IMR-90 (cell line): ENCODE results near the gene MPRIP. TPM values are rescaled to one million over a fixed set of nuclear protein-coding genes. Genes with fewer than 3 reads are reported as not detected.

Source experiments
- ATAC-seq: fragments of 200-7000 bp; cut with Tn5 transposase; 2 replicates; pipeline ENCODE4 v1.9.1; 2020; ENCODE audit warnings: low read depth, mild to moderate bottlenecking, moderate library complexity
- BruUV-seq: library from RNA; stranded (reverse); fragments of 400-500 nt; replicated peaks from 2 replicates; lab custom pipeline; 2021; lab: Mats Ljungman, UMichigan
- CTCF ChIA-PET: fragments of 300-600 bp; formaldehyde crosslinking; extraction: SDS; loops from one replicate; lab custom pipeline; 2021; ENCODE audit warnings: antibody characterized with exemption; lab: Yijun Ruan, JAX
- POLR2A ChIA-PET: fragments of 300-600 bp; sonication (Branson Sonifier 250); formaldehyde crosslinking; loops from one replicate; lab custom pipeline; 2022; ENCODE audit warnings: antibody characterized with exemption; ENCODE audit not compliant: unreplicated experiment; lab: Charles Lee
- DNase-seq: peaks from one replicate; pipeline ENCODE4 v3.0.0; 2013
- H2AFZ ChIP-seq: replicated peaks from 2 replicates; pipeline ENCODE3; 2013; ENCODE audit warnings: low read length, mild to moderate bottlenecking; ENCODE audit not compliant: poor library complexity
- H2AK5ac ChIP-seq: 2 replicates; pipeline ENCODE4 v1.6.1; 2013; ENCODE audit warnings: low read depth, low read length, inconsistent platforms
- H2AK9ac ChIP-seq: replicated peaks from 2 replicates; pipeline ENCODE3; 2013; ENCODE audit warnings: mild to moderate bottlenecking, low read depth, low read length, moderate library complexity; ENCODE audit not compliant: poor library complexity
- H2BK120ac ChIP-seq: 2 replicates; pipeline ENCODE4 v1.6.1; 2013; ENCODE audit warnings: low read depth, low read length, inconsistent platforms
- H2BK15ac ChIP-seq: 3 replicates; pipeline ENCODE4 v1.6.1; 2013; ENCODE audit warnings: low read depth, low read length, inconsistent platforms
- H2BK20ac ChIP-seq: 2 replicates; pipeline ENCODE4 v1.6.1; 2013; ENCODE audit warnings: low read depth, mild to moderate bottlenecking, inconsistent platforms, low read length, moderate library complexity
- H2BK5ac ChIP-seq: 2 replicates; pipeline ENCODE4 v1.6.1; 2013; ENCODE audit warnings: mild to moderate bottlenecking, low read depth, low read length, inconsistent platforms; ENCODE audit not compliant: poor library complexity, severe bottlenecking
- H3K14ac ChIP-seq: replicated peaks from 2 replicates; pipeline ENCODE4 v1.6.1; 2013; ENCODE audit warnings: low read depth, low read length, inconsistent platforms
- H3K18ac ChIP-seq: 2 replicates; pipeline ENCODE4 v1.6.1; 2013; ENCODE audit warnings: low read depth, low read length, control low read depth
- H3K23ac ChIP-seq: 2 replicates; pipeline ENCODE4 v1.6.1; 2013; ENCODE audit warnings: low read depth, low read length, inconsistent platforms
- H3K27ac ChIP-seq: 2 replicates; pipeline ENCODE4 v1.5.1; 2013; ENCODE audit warnings: mild to moderate bottlenecking, control low read depth, low read length; ENCODE audit not compliant: insufficient read depth
- H3K27me3 ChIP-seq: 2 replicates; pipeline ENCODE4 v1.6.1; 2013; ENCODE audit warnings: low read length; ENCODE audit not compliant: control insufficient read depth, insufficient read depth
- H3K36me3 ChIP-seq: 2 replicates; pipeline ENCODE4 v1.6.1; 2013; ENCODE audit warnings: low read length, mixed read lengths; ENCODE audit not compliant: control insufficient read depth, insufficient read depth
- H3K4ac ChIP-seq: 2 replicates; pipeline ENCODE4 v1.6.1; 2013; ENCODE audit warnings: low read depth, low read length, inconsistent platforms
- H3K4me1 ChIP-seq: 2 replicates; pipeline ENCODE4 v1.6.1; 2013; ENCODE audit warnings: low read length, mixed read lengths; ENCODE audit not compliant: control insufficient read depth, insufficient read depth
- H3K4me2 ChIP-seq: 2 replicates; pipeline ENCODE4 v1.6.1; 2013; ENCODE audit warnings: low read depth, mild to moderate bottlenecking, control low read depth, low read length, moderate library complexity
- H3K4me3 ChIP-seq: 2 replicates; pipeline ENCODE4 v1.5.1; 2013; ENCODE audit warnings: low read depth, mild to moderate bottlenecking, control low read depth, low read length, moderate library complexity; ENCODE audit not compliant: insufficient read depth
- H3K56ac ChIP-seq: 2 replicates; pipeline ENCODE4 v1.6.1; 2013; ENCODE audit warnings: low read length, inconsistent platforms; ENCODE audit not compliant: insufficient read depth; ENCODE audit errors: extremely low read depth
- H3K79me1 ChIP-seq, 2 experiments: 2 replicates each; pipeline ENCODE4 v1.6.1; 2013; ENCODE audit warnings: low read length in 2 of 2, inconsistent platforms in 1 of 2, low read depth in 1 of 2
- H3K9ac ChIP-seq: 2 replicates; pipeline ENCODE4 v1.6.1; 2013; ENCODE audit warnings: low read depth, low read length, control low read depth
- H3K9me1 ChIP-seq: 2 replicates; pipeline ENCODE4 v1.6.1; 2013; ENCODE audit warnings: low read length, inconsistent platforms; ENCODE audit not compliant: insufficient read depth
- H3K9me3 ChIP-seq: 2 replicates; pipeline ENCODE4 v1.6.1; 2013; ENCODE audit warnings: low read length; ENCODE audit not compliant: control insufficient read depth, insufficient read depth
- H4K20me1 ChIP-seq: 2 replicates; pipeline ENCODE4 v1.6.1; 2013; ENCODE audit warnings: low read length, inconsistent platforms; ENCODE audit not compliant: insufficient read depth
- H4K5ac ChIP-seq: 2 replicates; pipeline ENCODE4 v1.6.1; 2013; ENCODE audit warnings: mild to moderate bottlenecking, low read depth, low read length, control low read depth
- H4K8ac ChIP-seq, 2 experiments: 2 replicates each; pipeline ENCODE4 v1.6.1; 2013; ENCODE audit warnings: low read depth in 2 of 2, low read length in 2 of 2, control low read depth in 1 of 2, inconsistent platforms in 1 of 2
- H4K91ac ChIP-seq: 2 replicates; pipeline ENCODE4 v1.6.1; 2013; ENCODE audit warnings: low read depth, low read length, inconsistent platforms; ENCODE audit not compliant: insufficient read depth
- NFE2L2 ChIP-seq: fragments of 150-350 bp; IDR thresholded peaks from 2 replicates; pipeline ENCODE4 v1.6.1; 2016; ENCODE audit warnings: low read depth, mild to moderate bottlenecking, low read length
- POLR2A ChIP-seq: IDR thresholded peaks from 2 replicates; pipeline ENCODE4 v1.6.1; 2012; ENCODE audit warnings: mild to moderate bottlenecking, low read depth, low read length
- WGBS, 2 experiments: methylation state at CpG; one replicate each; pipeline versions ENCODE4 v1.1.5 to v1.1.7; 2013; ENCODE audit warnings: missing lambda C conversion rate in 2 of 2; ENCODE audit not compliant: insufficient read length in 1 of 2; ENCODE audit errors: extremely low coverage in 2 of 2; 5-methylcytosine and 5-hydroxymethylcytosine counted together
- dilution Hi-C: fragments of 300-500 bp; cut with HindIII; formaldehyde crosslinking; loops from one replicate; pipeline ENCODE4 v1.14.3; 2018; ENCODE audit warnings: low sequenced_read_pairs; ENCODE audit not compliant: unreplicated experiment
- in situ Hi-C: fragments of 300-500 bp; cut with MboI; formaldehyde crosslinking; loops from 3 replicates; pipeline ENCODE4 v1.14.3; 2019; ENCODE audit warnings: low sequenced_read_pairs, inconsistent platforms, mixed read lengths
- intact Hi-C: fragments of 100-400 bp; cut with micrococcal nuclease; formaldehyde crosslinking; loops from 2 replicates; pipeline ENCODE4 v1.10.0; 2022
- polyA plus RNA-seq, 3 experiments: library from polyadenylated mRNA; depleted of rRNA; stranded (reverse); fragments of >200 nt; gene quantifications; 2 replicates each; pipeline ENCODE4 v1.2.3, GENCODE V29; 2012; ENCODE audit warnings: low replicate concordance in 1 of 3
- total RNA-seq: library from RNA; depleted of rRNA; stranded (reverse); fragments of >200 nt; gene quantifications from 2 replicates; pipeline ENCODE4 v1.2.3, GENCODE V29; 2012

The MPRIP gene
- total and polyA plus RNA-seq, 2 of the 4 experiments (the other 2 are of a cell fraction) = 111 to 149 TPM

- no peak overlapping the region for H3K56ac ChIP-seq
- no peak overlapping the region for H3K9ac ChIP-seq
- H4K91ac ChIP-seq = no peak overlapping the region; the same call in 1 of the 2 replicates
- H3K4ac ChIP-seq = no peak overlapping the region; the same call in 1 of the 2 replicates
- no peak overlapping the region for H2AK5ac ChIP-seq
- peaks cover 61% of the 10 kb centered on the region for H3K9me1 ChIP-seq
- H4K5ac ChIP-seq = no peak overlapping the region
- H3K79me1 ChIP-seq = peaks cover 45 to 94% of the 10 kb centered on the region in 2 experiments
- H3K14ac ChIP-seq = peak overlapping the region; percentile 60
- intact Hi-C loops (no loop called here), dilution Hi-C loops (no loop called here), in situ Hi-C loops (no loop called here)
- ChIA-PET CTCF (no interaction called here), POLR2A (no interaction called here)
- no peak overlapping the region for H3K27ac ChIP-seq
- peak overlapping the region; percentile 52; the same call in 1 of the 2 replicates for H3K23ac ChIP-seq
- BruUV-seq = no TSS peak
- peaks cover 31% of the 10 kb centered on the region for H3K4me1 ChIP-seq
- 0 out of 2 replicates have a peak overlapping the region, but pooled peaks have one; percentile 8 for H2BK20ac ChIP-seq
- DNase-seq (no peak), ATAC-seq (no peak)
- H3K4me2 ChIP-seq = no peak overlapping the region
- H2BK120ac ChIP-seq = no peak overlapping the region
- H2AFZ ChIP-seq = no peak overlapping the region
- TF ChIP-seq POLR2A (no peak), NFE2L2 (no peak)
- H3K27me3 ChIP-seq = no peaks in the 10 kb centered on the region
- WGBS, 2 experiments = no CpG with 5 or more reads among the region's 4 CpGs
- H2BK15ac ChIP-seq = no peak overlapping the region
- no peaks in the 10 kb centered on the region for H3K9me3 ChIP-seq
- H3K4me3 ChIP-seq = no peak overlapping the region
- no peak overlapping the region for H4K8ac ChIP-seq
- H4K20me1 ChIP-seq = peaks cover 96% of the 10 kb centered on the region
- no peaks in the 10 kb centered on the region for H3K36me3 ChIP-seq
- H2BK5ac ChIP-seq = no peak overlapping the region
- H3K18ac ChIP-seq = no peak overlapping the region
- peak overlapping the region; percentile 44 for H2AK9ac ChIP-seq
These were observed 76.1 kb downstream of the MPRIP start for GRCh38 chr17:17118399-17118798.
